IPS-18c (cell line): ENCODE measurements around the gene PCSK2.

Experiments used
- H3K4me3 ChIP-seq: 2 replicates; pipeline ENCODE4 v1.7.0; 2013; ENCODE audit warnings: low read depth, mild to moderate bottlenecking, low read length, moderate library complexity; ENCODE audit not compliant: insufficient read depth
- H3K9me3 ChIP-seq: one replicate; pipeline ENCODE4 v1.6.1; 2013; ENCODE audit warnings: mild to moderate bottlenecking, low read length, moderate library complexity; ENCODE audit not compliant: control insufficient read depth, insufficient read depth

Gene PCSK2

DNA sequence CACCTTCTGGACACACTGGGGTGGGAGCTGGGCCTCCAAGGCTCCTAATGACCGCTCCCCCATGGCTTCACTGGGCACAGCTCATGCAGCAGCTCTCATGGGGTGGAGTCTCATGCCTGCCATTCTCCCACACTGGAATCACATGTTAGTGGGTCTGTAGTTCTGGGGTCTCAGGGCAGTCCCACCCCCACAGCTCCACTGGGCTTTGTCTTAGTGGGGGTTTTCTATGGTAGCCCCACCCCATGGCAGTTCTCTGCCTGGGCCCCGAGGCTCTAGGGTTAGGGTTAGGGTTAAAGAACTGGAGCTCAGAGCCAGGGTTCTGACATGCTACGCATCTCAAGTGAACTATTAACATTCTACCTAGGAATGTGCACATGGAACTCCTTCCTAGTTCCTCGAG is 139.0 kb downstream of the PCSK2 start:
- no peak overlapping the region for H3K4me3 ChIP-seq
- no peaks in the 10 kb centered on the region for H3K9me3 ChIP-seq

DNA sequence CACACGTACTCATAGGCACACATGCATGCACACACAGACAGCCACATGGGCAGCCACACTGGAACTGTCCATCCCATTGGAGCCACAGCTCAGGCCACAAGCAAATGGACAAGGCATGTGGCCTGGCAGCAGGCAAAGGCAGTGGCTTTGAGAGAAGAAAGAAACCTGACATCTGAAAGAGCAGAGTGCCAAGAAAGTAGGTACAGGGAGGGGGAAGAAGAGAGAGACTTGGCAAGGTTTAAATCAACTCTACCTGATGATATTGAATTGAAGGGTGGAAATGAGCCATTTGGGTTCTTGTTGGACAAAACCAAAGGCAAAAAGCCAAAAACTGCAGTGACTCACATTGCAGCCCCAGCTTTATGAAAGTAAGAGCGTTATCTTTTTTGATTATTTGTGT is 142.7 kb downstream of the PCSK2 start:
- no peak overlapping the region for H3K4me3 ChIP-seq

DNA sequence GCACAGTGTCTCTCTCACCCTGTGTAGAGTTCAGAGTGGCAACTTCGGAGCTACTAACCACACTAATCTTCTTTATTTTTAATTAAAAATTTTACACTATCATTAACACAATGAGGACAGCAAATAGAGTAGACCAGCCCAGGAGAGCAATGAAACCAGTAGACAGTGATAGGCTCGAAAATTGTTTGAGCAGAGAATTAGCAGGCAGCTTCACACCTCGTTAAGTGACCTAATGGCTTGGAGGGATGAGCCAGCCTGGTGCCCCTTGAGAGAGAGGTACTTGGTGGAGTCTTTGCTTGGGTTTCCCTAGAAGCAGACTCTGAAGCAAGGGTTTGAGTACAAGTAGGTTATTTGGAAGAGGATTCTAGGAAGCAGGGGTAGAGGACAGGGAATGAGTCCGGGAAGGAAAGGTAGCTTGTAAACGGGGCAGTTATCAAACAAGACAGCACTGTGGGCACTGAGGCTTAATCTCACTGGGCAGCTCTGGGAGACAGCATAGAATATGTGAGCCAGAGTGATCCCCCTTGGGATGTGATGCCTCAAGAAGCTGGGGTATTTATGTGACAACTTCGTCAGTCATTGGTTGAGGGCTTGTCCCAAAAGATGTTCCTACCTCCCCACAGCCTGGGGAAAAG is 146.1 kb downstream of the PCSK2 start:
- Histone ChIP-seq H3K4me3 (no peak overlapping the region), H3K9me3 (no peaks in the 10 kb centered on the region)

More for the DNA sequence above, 142.7 kb downstream of the PCSK2 start:
- H3K9me3 ChIP-seq: no peaks in the 10 kb centered on the region

DNA sequence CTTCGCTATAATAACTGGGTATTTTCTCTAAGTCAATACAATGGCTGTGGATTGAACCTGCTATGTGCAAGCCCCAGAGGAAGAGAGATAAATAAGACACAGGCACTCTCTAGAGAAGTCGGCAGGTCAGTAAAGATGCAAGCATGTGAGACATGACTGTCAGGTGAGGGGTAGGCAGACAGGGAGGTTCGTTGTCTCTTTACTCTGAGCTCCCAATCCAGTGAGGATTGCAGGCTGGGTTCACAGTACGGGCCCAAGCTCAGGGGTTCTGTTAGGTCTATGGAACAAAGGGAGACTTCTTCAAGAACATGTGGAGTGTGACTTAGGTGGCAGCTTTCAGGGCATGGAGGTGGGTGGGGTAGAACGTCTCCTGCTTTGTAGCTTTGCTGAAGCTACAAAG is 147.2 kb downstream of the PCSK2 start:
- Histone ChIP-seq H3K9me3 (no peaks in the 10 kb centered on the region), H3K4me3 (no peak overlapping the region)

DNA sequence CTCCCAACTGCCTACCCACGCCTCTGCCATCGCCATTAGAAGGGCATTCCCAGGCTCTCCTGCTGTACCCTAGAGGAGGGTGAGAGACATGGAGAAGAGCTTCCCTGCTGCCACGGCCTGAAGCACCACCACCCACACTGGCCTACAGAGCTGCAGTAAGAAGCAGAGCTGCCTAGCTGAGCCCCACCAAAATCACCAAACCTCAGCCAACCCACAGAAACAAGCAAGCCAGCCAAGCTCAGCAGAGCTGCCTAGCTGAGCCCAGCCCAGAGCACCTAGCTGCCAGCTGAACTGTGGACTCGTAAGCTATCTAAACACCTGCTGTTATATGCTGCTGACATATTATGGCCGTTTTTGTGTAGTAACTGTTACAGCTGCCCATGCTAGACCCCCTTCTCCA is 149.2 kb downstream of the PCSK2 start:
- no peak overlapping the region for H3K4me3 ChIP-seq
- no peaks in the 10 kb centered on the region for H3K9me3 ChIP-seq

DNA sequence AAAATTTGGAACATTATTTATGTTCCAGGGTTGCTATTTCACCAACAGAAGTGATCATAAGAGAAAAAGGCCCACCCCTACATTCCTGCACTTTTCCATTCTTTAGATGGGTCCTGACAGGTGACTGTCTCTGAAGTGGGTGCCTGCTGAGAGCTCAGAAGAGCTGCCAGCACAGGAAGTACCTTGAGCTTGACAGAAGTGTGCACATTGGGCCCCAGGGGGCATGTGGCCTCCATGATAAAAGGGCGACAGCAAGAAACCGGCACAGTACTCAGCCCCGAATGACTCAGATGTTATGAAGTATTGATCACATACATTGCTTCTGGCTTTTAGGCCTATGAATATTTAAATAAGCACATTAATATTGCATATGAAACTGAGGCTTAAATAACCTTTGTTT is 150.4 kb downstream of the PCSK2 start:
- no peak overlapping the region for H3K4me3 ChIP-seq
- H3K9me3 ChIP-seq: no peaks in the 10 kb centered on the region

DNA sequence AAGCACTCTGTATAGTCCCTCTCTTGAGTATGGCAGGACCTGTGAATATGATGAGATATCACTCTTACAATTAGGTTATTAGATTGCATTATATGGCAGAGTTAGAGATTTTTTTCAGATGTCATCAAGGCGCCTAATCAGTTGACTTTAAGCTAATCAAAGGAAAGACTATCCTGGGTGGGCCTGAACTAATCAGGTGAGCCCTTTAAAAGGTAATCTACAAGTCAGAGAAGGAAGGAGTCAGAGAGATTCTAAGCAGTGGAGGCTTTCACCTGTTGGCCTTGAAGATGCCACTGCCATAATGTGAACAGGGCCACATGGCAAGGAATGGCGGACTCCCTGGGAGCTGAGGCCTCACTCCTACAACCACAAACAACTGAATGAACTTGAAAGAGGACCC is 152.8 kb downstream of the PCSK2 start:
- Histone ChIP-seq H3K9me3 (no peaks in the 10 kb centered on the region), H3K4me3 (no peak overlapping the region)

DNA sequence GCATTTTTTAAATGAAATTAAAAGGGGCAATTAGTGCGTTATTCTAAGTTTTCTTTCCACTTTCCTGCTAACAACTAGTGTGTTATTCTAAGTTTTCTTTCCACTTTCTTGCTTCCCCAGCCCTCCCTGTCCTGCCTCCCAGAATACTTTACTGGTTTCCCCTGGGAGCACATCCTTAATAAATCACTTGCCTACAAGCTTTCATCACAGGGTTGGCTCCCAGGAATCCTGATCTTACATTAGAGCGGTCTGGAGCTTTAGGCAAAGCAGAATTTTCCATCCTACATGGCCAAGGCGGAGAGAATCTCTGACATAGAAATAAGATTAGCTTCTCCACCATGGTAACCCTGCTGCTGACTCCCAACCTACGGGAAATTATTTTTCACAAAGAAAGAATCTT is 154.0 kb downstream of the PCSK2 start:
- H3K4me3 ChIP-seq: no peak overlapping the region
- H3K9me3 ChIP-seq: no peaks in the 10 kb centered on the region

DNA sequence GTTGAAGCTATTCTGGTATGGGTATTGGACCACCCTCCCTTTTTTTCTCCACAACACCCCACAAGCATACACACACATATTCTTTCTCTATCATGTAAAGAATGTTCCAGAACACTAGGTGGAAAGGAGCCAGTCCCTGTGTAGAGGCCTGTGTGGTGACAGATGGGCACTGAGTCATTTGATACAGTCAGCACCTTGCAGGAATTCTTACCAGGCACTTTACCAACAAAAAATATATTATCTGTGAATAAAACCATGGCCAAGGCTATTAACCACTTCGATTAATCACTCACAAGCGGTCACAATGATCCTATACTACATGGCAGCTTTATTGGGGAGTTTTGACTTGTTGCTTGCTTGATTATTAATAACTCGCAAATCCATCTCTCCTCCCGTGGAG is 154.9 kb downstream of the PCSK2 start:
- Histone ChIP-seq H3K9me3 (no peaks in the 10 kb centered on the region), H3K4me3 (no peak overlapping the region)

DNA sequence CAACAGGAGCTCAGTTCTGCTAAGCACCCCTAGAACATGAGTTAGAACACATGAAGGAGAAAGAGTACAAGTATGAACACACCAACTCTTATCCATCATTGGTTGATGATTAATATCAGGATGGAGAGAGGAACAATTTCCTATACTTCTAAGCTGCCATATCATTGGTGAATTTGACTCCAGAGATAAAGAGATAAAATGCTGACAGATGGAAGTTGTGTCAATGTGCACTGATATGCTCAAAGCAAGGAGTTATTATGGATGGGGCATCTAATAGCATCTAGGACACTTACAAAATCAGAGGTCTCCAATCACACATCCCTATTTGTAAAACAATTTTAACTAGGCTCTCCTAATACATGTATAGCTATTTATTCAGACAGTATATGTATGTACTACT is 159.0 kb downstream of the PCSK2 start:
- Histone ChIP-seq H3K9me3 (no peaks in the 10 kb centered on the region), H3K4me3 (no peak overlapping the region)

DNA sequence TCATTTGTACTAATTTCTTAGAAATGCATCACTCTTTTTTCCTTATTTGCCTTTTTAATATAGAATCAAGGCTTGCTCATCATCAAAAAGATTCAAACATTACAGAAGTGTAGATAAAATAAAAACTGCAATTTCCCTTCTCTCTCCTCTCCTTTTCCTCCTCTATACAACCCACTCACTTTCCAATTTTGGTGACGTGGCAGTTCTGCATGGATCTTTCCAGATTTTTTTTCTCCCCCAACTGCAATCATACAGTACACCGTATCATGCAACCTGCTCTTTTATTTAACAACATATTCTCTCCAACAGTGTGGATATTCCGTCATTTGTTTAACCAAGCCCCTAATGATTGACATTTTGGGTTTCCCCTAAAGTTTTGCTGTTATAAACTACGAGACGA is 163.8 kb downstream of the PCSK2 start:
- no peaks in the 10 kb centered on the region for H3K9me3 ChIP-seq
- H3K4me3 ChIP-seq: no peak overlapping the region

DNA sequence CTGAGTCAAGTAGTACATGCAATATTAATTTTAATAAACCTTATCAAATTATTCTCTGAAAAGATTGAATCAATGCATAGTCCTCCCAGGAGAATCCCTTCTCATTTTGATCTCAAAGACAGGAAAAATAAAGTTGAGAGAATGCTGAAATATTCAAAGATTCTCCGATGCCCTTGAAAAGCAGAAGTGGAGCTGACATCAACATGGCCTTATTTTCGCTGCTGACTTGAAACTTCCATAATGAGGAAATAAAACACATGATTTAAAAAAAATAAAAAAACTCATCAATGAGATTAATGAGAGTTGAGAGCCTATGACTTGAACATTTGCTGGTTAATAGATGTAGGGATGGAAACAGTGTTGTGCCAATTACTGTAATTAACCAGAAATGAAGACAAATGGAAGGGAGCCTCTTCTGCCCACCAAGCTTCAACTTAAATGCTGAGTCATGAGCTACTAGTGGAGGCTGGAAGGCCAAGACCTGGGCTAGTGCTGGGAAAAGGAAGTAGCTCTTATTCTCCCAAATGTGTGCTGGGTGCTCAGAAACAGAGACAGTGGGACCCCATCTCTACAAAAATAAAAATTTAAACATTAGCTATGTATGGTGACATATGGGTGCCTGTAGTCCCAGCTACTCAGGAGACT is 164.4 kb downstream of the PCSK2 start:
- H3K9me3 ChIP-seq: no peaks in the 10 kb centered on the region
- H3K4me3 ChIP-seq: no peak overlapping the region

DNA sequence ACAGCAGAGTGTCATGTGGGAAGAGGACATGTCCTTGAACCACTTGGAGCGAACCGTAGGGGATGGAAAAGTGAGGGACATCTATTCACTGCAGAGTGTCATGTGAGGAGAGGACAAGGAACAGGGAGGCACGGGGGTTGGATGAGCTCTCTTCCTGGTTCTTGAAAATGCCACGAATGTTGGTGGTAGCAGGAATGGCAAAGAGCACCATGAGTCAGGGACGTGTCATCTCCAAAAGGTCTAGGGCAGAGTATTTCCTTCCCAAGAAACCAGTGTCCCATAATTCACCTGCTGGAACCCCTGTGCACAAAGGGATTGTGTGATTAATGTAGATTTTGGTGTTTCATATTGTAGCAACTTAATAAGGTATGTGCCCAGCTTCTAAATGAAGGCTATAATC is 167.6 kb downstream of the PCSK2 start:
- Histone ChIP-seq H3K4me3 (no peak overlapping the region), H3K9me3 (no peaks in the 10 kb centered on the region)

DNA sequence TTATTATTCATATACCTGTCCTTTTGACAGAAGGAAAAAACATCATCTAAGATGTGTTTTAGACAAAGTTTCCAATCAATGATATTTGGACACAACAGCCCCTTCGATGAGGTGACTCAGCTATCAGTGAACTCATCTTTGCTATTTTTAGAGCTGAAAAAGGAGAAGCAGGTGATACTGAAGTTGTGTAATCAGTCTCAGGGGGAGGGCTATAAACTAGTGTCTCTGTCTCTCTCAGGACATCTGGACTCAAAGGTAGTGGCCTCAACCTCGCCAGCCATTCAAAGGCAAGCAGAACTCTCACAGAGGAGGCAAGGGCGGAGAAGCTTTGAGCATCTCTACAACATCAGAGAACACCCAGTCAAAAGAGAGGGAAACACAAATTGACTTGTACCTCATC is 168.9 kb downstream of the PCSK2 start:
- Histone ChIP-seq H3K4me3 (no peak overlapping the region), H3K9me3 (no peaks in the 10 kb centered on the region)

DNA sequence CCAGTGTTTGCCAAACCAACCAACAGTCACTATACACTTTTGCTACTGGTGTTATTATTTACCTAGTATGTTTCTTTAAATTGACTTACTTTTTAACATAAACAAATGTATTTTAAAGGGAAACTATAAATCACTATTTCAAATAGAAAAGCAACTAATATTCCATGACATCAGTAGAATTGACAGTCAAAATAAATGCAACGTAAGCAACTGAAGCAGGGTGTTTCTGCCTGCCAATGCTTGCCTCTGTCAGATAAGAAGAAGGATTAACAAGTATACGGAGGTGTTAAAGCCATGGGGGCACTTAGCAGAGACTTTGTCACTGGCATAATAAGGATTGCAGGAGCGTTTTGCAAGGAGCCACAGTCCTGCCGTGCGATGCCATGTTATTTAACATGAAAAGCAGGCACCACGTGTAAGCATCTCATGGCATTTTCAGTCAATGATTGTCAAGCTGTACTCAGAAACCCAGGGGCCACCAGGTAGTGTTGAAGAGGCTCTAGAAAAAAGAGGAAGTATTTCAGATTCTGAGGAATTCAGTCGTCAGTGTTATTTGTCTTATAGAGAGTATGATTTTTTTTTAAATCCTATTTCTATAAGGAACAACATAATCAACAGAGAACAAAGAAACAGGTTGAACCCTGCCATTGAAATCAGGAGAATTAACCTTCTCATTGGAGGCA is 172.6 kb downstream of the PCSK2 start:
- no peak overlapping the region for H3K4me3 ChIP-seq

DNA sequence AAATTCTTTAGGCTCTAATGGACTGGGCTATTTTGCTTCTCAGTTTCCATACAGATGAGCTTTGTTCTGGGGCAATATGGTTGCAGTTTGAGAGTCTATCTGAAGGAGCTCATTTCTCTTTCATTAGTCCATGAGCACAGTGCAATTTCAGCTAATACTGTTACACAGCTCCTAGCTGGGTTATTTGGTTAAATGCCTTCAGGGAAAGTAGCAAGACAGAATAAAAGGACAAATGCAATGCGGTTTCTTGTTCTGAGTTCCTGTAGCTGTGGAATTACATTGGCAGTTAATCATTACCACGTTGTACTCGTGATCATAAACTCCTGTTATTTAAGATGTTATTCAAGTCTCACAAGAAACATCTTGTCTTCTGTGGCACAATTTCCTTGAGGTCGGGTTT is 176.6 kb downstream of the PCSK2 start:
- H3K9me3 ChIP-seq: no peaks in the 10 kb centered on the region

More for the DNA sequence above, 172.6 kb downstream of the PCSK2 start:
- no peaks in the 10 kb centered on the region for H3K9me3 ChIP-seq

DNA sequence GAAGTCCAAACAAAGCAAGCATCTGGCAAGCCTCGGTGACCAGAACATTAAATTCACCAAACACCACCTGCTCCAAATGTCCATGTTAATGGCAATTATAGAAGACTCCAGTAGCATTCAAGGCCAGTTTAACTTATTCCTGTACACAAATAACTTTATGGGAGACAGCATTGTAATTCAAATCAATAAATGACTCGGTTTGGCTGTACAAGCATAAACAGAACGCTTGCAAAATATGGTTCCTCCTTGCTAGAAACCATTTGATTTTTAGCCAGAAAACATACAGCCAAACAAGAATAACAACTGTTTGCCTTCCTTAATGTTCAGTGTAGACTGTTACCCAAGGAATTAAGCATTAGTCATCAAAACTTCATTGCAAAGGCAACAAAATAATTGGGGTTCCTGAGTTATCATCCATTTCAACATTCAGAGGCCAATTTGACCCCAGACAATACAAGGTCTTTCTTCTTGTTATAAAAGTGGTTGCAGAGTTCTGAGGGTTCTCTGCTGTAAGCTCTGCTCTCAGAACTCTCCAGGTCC is 179.3 kb downstream of the PCSK2 start:
- Histone ChIP-seq H3K9me3 (no peaks in the 10 kb centered on the region), H3K4me3 (no peak overlapping the region)

More for the DNA sequence above, 176.6 kb downstream of the PCSK2 start:
- H3K4me3 ChIP-seq: no peak overlapping the region

DNA sequence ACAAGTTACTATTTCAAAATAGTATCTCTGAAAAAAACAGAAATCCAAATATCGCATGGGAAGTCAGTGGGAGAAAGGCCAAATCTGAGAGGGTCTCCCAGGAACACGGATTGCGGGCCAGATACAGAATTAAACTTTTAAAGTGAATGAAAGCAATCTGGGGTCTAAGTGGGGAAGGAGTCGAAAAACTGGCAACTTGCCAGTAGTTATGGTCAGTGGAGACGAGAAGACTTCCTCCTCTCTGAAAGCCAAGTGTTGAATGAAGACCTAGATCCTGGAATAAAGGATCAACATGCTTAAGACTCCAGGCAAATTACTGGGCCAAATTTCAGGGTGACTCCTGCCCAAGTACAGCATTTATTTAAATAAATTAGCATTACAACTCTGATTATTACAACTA is 180.7 kb downstream of the PCSK2 start:
- H3K9me3 ChIP-seq: no peaks in the 10 kb centered on the region

More for the DNA sequence above, 180.7 kb downstream of the PCSK2 start:
- H3K4me3 ChIP-seq: no peak overlapping the region
